ENCODE measurements around the gene SLC17A2. TPM values are rescaled to one million over a fixed set of nuclear protein-coding genes. Genes with fewer than 3 reads are reported as not detected.
A peak's percentile ranks its signal among the peaks of the same experiment; 100 is the strongest.

The SLC17A2 gene
- total and polyA plus RNA-seq, 2 of the 4 experiments (the other 2 are of a cell fraction) = not detected

GRCh38 chr6:25961619-25962148, 31.2 kb upstream of the SLC17A2 start:
- dilution Hi-C loops (cut with HindIII; ENCODE audit: low sequenced_read_pairs, unreplicated experiment) = no loop called here
- no peaks in the 10 kb centered on the region for H4K20me1 ChIP-seq (ENCODE audit: insufficient read depth, low read length)
- H3K79me1 ChIP-seq (ENCODE audit: low read depth in 1 of 2, low read length in 2 of 2) = peaks cover 3 to 24% of the 10 kb centered on the region in 2 experiments; a peak in 2 of 4 replicates
- peak overlapping the region; percentile 87 for H3K4me2 ChIP-seq (ENCODE audit: low read depth, low read length)
- 0 out of 2 replicates have a peak overlapping the region, but pooled peaks have one; percentile 27 for H4K91ac ChIP-seq (ENCODE audit: insufficient read depth, low read depth, low read length)
- 0 out of 2 replicates have a peak, but pooled peaks cover 5% of the 10 kb centered on the region for H3K9me1 ChIP-seq (ENCODE audit: insufficient read depth, low read length)
- peak overlapping the region; percentile 12; the same call in 1 of the 2 replicates for H2BK20ac ChIP-seq (ENCODE audit: low read depth, low read length)
- H3K23ac ChIP-seq (ENCODE audit: low read depth, low read length) = no peak overlapping the region
- H3K56ac ChIP-seq (ENCODE audit: extremely low read depth, insufficient read depth, low read length) = peak overlapping the region; percentile 12; the same call in 1 of the 2 replicates
- peak overlapping the region; percentile 58 for H3K4ac ChIP-seq (ENCODE audit: low read depth, low read length)
- H3K27ac ChIP-seq (ENCODE audit: insufficient read depth, low read length) = peak overlapping the region; percentile 79; the same call in 1 of the 2 replicates
- H3K14ac ChIP-seq (replicated peaks; ENCODE audit: low read depth, low read length) = no peak overlapping the region
- peak overlapping the region; percentile 91; the same call in 1 of the 2 replicates for H3K18ac ChIP-seq (ENCODE audit: low read depth, low read length)
- WGBS, 2 experiments (ENCODE audit: extremely low coverage in 2 of 2, insufficient read length in 1 of 2) = no CpG with 5 or more reads among the region's 3 CpGs
- TF ChIP-seq FOS (IDR thresholded peaks at IDR 0.05; ENCODE audit: low read depth, low read length) = no peak
- no peak for TF ChIP-seq RFX5 (IDR thresholded peaks at IDR 0.05; ENCODE audit: low read depth, low read length)
- no peak for TF ChIP-seq RCOR1 (IDR thresholded peaks at IDR 0.05; ENCODE audit: insufficient replicate concordance, low read length)
- no peak for TF ChIP-seq POLR2A (IDR thresholded peaks at IDR 0.05; ENCODE audit: low read depth, low read length)
- no peak for TF ChIP-seq SMC3 (IDR thresholded peaks at IDR 0.05; ENCODE audit: low read depth, low read length)
- 0 out of 3 replicates have a peak overlapping the region, but pooled peaks have one; percentile 3 for H2BK15ac ChIP-seq (ENCODE audit: low read depth, low read length)
- in situ Hi-C loops (cut with MboI; ENCODE audit: low sequenced_read_pairs) = no loop called here
- H2BK120ac ChIP-seq (ENCODE audit: low read depth, low read length) = peak overlapping the region; percentile 69
- no peak for DNase-seq
- no peak overlapping the region for H2AK5ac ChIP-seq (ENCODE audit: low read depth, low read length)
- H3K9ac ChIP-seq (ENCODE audit: low read depth, low read length) = peak overlapping the region; percentile 51; the same call in 1 of the 2 replicates
- H4K5ac ChIP-seq (ENCODE audit: low read depth, low read length) = peak overlapping the region; percentile 97
- H3K36me3 ChIP-seq (ENCODE audit: control insufficient read depth, insufficient read depth, low read length) = peaks cover 9% of the 10 kb centered on the region
- no peak overlapping the region for H3K4me3 ChIP-seq (ENCODE audit: insufficient read depth, low read depth, low read length)
- peak overlapping the region; percentile 56 to 89; a peak in 3 of 4 replicates for H4K8ac ChIP-seq (ENCODE audit: low read depth in 2 of 2, low read length in 2 of 2)
- peaks cover 12% of the 10 kb centered on the region for H3K4me1 ChIP-seq (ENCODE audit: control insufficient read depth, insufficient read depth, low read length)
- no peak for ATAC-seq (ENCODE audit: low read depth)
- H3K27me3 ChIP-seq (ENCODE audit: control insufficient read depth, insufficient read depth, low read length) = no peaks in the 10 kb centered on the region
- intact Hi-C loops (cut with micrococcal nuclease) = no loop called here
- no TSS peak for BruUV-seq (replicated peaks)
- CTCF ChIA-PET = interaction anchor here (0.9 to 2.1 kb wide), 3 partner anchors 11 to 31 kb away, joined by 3 to 12 read pairs (median 3); no protein-coding TSS in a partner anchor
- H2AFZ ChIP-seq (replicated peaks; ENCODE audit: low read length, poor library complexity) = peak overlapping the region; percentile 85
- no peaks in the 10 kb centered on the region for H3K9me3 ChIP-seq (ENCODE audit: control insufficient read depth, insufficient read depth, low read length)
- peak overlapping the region; percentile 77 for H2BK5ac ChIP-seq (ENCODE audit: low read depth, low read length, poor library complexity, severe bottlenecking)
- no peak overlapping the region for H2AK9ac ChIP-seq (replicated peaks; ENCODE audit: low read depth, low read length, poor library complexity)
- POLR2A ChIA-PET (ENCODE audit: unreplicated experiment) = no interaction called here

All from IMR-90 (cell line).